Epidermal melanocyte (primary cell): ENCODE measurements around the gene MAGI2.

Experiments
- DNase-seq: peaks from one replicate; pipeline ENCODE4 v3.0.0; 2011; ENCODE audit warnings: low spot score; ENCODE audit not compliant: insufficient read length

The MAGI2 gene

GRCh38 chr7:78195281-78195680, 1258.2 kb downstream of the MAGI2 start:
- DNase-seq = no peak

GRCh38 chr7:78194611-78195010, 1258.9 kb downstream of the MAGI2 start:
- DNase-seq = no peak

GRCh38 chr7:78191475-78192079, 1261.9 kb downstream of the MAGI2 start:
- DNase-seq = no peak

- no peak for DNase-seq
These were observed 1263.7 kb downstream of the MAGI2 start for GRCh38 chr7:78189762-78190161.

- no peak for DNase-seq
These were observed 1268.2 kb downstream of the MAGI2 start for GRCh38 chr7:78185149-78185745.

- no peak for DNase-seq
These were observed 1269.2 kb downstream of the MAGI2 start for GRCh38 chr7:78184299-78184698.

GRCh38 chr7:78179827-78180477, 1273.5 kb downstream of the MAGI2 start:
- DNase-seq = no peak

- no peak for DNase-seq
These were observed 1274.3 kb downstream of the MAGI2 start for GRCh38 chr7:78179211-78179610.

GRCh38 chr7:78178319-78178718, 1275.1 kb downstream of the MAGI2 start:
- DNase-seq = no peak

GRCh38 chr7:78176171-78176570, 1277.3 kb downstream of the MAGI2 start:
- DNase-seq = no peak

- no peak for DNase-seq
These were observed 1278.0 kb downstream of the MAGI2 start for GRCh38 chr7:78175330-78176100.

- DNase-seq = no peak
These were observed 1279.8 kb downstream of the MAGI2 start for GRCh38 chr7:78173666-78174065.

- no peak for DNase-seq
These were observed 1280.4 kb downstream of the MAGI2 start for GRCh38 chr7:78172933-78173591.

- DNase-seq = no peak
These were observed 1281.2 kb downstream of the MAGI2 start for GRCh38 chr7:78172267-78172757.

GRCh38 chr7:78171398-78171797, 1282.1 kb downstream of the MAGI2 start:
- DNase-seq = no peak

- DNase-seq = no peak
These were observed 1282.7 kb downstream of the MAGI2 start for GRCh38 chr7:78170815-78171214.

- no peak for DNase-seq
These were observed 1283.5 kb downstream of the MAGI2 start for GRCh38 chr7:78169992-78170391.

- DNase-seq = no peak
These were observed 1284.6 kb downstream of the MAGI2 start for GRCh38 chr7:78168865-78169264.

GRCh38 chr7:78167860-78168259, 1285.6 kb downstream of the MAGI2 start:
- DNase-seq = no peak

GRCh38 chr7:78165854-78166253, 1287.6 kb downstream of the MAGI2 start:
- DNase-seq = no peak

- no peak for DNase-seq
These were observed 1288.0 kb downstream of the MAGI2 start for GRCh38 chr7:78165454-78165853.
